K562 (cell line): ENCODE measurements around the gene ZCCHC8. TPM values are rescaled to one million over a fixed set of nuclear protein-coding genes. Genes with fewer than 3 reads are reported as not detected.
A peak's percentile ranks its signal among the peaks of the same experiment; 100 is the strongest.

ENCODE experiments used
- ATF1 ChIP-seq, 2 experiments: fragments of 450-650 bp in 1 of 2; IDR thresholded peaks; 2 replicates each; pipeline ENCODE4 v1.6.1; 2016; ENCODE audit warnings: missing compliant biosample characterization in 1 of 2, missing genetic modification characterization in 1 of 2
- CBX8 ChIP-seq: fragments of 200-600 bp; sonication (generic); IDR thresholded peaks from 2 replicates; pipeline ENCODE4 v1.6.1; 2012; ENCODE audit warnings: borderline replicate concordance, mixed run types, low read depth, mild to moderate bottlenecking, moderate library complexity, mixed read lengths, low read length, control low read depth, inconsistent platforms; ENCODE audit not compliant: poor library complexity, severe bottlenecking; ENCODE audit errors: extremely low read depth
- EGR1 ChIP-seq: fragments of 450-650 bp; conservative IDR thresholded peaks from 2 replicates; pipeline ENCODE4 v1.6.1; 2017; ENCODE audit warnings: mild to moderate bottlenecking
- POU5F1 ChIP-seq: fragments of 150-350 bp; IDR thresholded peaks from 2 replicates; pipeline ENCODE4 v1.6.1; 2014; ENCODE audit warnings: borderline replicate concordance, low read length, low read depth, mild to moderate bottlenecking; ENCODE audit not compliant: partially characterized antibody
- SPI1 ChIP-seq: IDR thresholded peaks from 2 replicates; pipeline ENCODE4 v1.6.1; 2011; ENCODE audit warnings: low read depth, low read length, control low read depth, borderline replicate concordance
- U2AF2 ChIP-seq: fragments of 200-400 bp; formaldehyde crosslinking; optimal IDR thresholded peaks from 2 replicates; pipeline ENCODE3; 2017; ENCODE audit warnings: low read depth, mild to moderate bottlenecking, low read length
- ZKSCAN3 ChIP-seq: fragments of 250-450 bp; sonication (Bioruptor Pico); IDR thresholded peaks from 2 replicates; pipeline ENCODE4 v1.4.0; 2020
- polyA plus RNA-seq, 8 experiments: library from polyadenylated mRNA; depleted of rRNA in 4 of 8; stranded (reverse) in 5 of 8; unstranded in 3 of 8; fragments of >200 nt; fragmentation: Nextera tagmentation in 2 of 8; fragmentation: Illumina TruSeq in 1 of 8; extraction: Ambion mirVana in 2 of 8; extraction: Trizol in 1 of 8; gene quantifications; 2 replicates each; pipeline versions ENCODE4 v1.2.1 to v1.2.3, GENCODE V29; 2011 to 2014; ENCODE audit warnings: inconsistent platforms in 1 of 8, missing spikeins in 1 of 8
- total RNA-seq, 7 experiments: library from RNA; depleted of rRNA in 6 of 7; stranded (reverse); fragments of >200 nt in 6 of 7; fragmentation: Illumina TruSeq in 2 of 7; extraction: Trizol in 2 of 7; gene quantifications; 2 replicates each; pipeline versions ENCODE4 v1.2.1 to v1.2.3, GENCODE V29; 2011 to 2021; ENCODE audit warnings: low replicate concordance in 1 of 7
- TF ChIP-seq, protein P1 (sequence below): sonication (generic); formaldehyde crosslinking; IDR thresholded peaks from 2 replicates; pipeline ENCODE4 v1.8.0; 2022; ENCODE audit warnings: missing genetic modification reagents, mild to moderate bottlenecking, borderline replicate concordance
- TF ChIP-seq, protein P2 (sequence below): fragments of 250-450 bp; sonication (Bioruptor Pico); IDR thresholded peaks from 2 replicates; pipeline ENCODE4 v1.8.0; 2021; ENCODE audit warnings: mild to moderate bottlenecking, moderate library complexity
- TF ChIP-seq, protein P3 (sequence below): fragments of 200-400 bp; formaldehyde crosslinking; IDR thresholded peaks from 2 replicates; pipeline ENCODE4 v1.6.1; 2017; ENCODE audit warnings: mild to moderate bottlenecking, low read depth, low read length, moderate library complexity
- TF ChIP-seq, protein P4 (sequence below): fragments of 450-650 bp; IDR thresholded peaks from 2 replicates; pipeline ENCODE4 v1.6.1; 2017; ENCODE audit warnings: antibody characterized with exemption, mild to moderate bottlenecking
- TF ChIP-seq, protein P5 (sequence below): fragments of 250-450 bp; sonication (Bioruptor Pico); IDR thresholded peaks from 2 replicates; pipeline ENCODE4 v1.4.0; 2020

ZCCHC8 gene
- total and polyA plus RNA-seq, 9 of the 15 experiments (the other 6 are each of a cell fraction or from before 2014, with no cell fraction given): 14.8 to 50.9 (median 34.1) TPM

DNA sequence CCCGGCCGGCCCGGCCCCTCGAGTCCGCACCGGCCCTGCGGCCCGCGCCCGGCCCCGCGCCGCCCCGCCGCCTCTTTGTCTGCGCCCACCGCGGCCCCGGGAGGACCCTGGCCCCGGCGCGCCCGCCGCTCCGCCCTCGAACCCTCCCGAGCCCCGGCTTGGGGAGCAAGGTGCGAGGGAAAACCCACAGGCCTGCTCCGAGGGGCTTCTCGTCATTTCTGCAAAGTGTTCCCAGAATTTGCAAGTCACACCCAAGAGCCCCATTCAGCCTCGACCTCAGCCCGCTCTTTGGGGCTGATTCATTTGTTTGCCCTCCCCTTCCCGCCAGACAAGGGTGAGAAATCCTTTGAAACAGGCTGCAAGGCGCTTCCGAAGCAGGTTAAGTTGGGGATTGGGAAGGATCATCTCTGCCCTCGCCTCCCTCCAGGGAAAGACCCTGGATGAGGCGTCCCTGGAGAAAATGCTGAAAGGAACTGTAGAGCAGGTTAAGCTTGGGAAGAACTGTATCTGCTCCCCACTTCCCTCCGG lies 77.9 kb downstream of the ZCCHC8 start (continued):
- TF ChIP-seq, protein P1, sequence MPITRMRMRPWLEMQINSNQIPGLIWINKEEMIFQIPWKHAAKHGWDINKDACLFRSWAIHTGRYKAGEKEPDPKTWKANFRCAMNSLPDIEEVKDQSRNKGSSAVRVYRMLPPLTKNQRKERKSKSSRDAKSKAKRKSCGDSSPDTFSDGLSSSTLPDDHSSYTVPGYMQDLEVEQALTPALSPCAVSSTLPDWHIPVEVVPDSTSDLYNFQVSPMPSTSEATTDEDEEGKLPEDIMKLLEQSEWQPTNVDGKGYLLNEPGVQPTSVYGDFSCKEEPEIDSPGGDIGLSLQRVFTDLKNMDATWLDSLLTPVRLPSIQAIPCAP: no peak
- 0 out of 2 replicates have a peak, but pooled peaks have one; percentile 14 for TF ChIP-seq SPI1
- no peak for TF ChIP-seq POU5F1
- TF ChIP-seq, protein P2, sequence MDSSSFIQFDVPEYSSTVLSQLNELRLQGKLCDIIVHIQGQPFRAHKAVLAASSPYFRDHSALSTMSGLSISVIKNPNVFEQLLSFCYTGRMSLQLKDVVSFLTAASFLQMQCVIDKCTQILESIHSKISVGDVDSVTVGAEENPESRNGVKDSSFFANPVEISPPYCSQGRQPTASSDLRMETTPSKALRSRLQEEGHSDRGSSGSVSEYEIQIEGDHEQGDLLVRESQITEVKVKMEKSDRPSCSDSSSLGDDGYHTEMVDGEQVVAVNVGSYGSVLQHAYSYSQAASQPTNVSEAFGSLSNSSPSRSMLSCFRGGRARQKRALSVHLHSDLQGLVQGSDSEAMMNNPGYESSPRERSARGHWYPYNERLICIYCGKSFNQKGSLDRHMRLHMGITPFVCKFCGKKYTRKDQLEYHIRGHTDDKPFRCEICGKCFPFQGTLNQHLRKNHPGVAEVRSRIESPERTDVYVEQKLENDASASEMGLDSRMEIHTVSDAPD (CRISPR knock-in tag): no peak
- TF ChIP-seq CBX8: no peak
- TF ChIP-seq U2AF2: no peak
- no peak for TF ChIP-seq ATF1 (CRISPR knock-in tag; IDR thresholded peaks at IDR 0.05)
- TF ChIP-seq ATF1 (tag; IDR thresholded peaks at IDR 0.05): no peak
- TF ChIP-seq, protein P3, sequence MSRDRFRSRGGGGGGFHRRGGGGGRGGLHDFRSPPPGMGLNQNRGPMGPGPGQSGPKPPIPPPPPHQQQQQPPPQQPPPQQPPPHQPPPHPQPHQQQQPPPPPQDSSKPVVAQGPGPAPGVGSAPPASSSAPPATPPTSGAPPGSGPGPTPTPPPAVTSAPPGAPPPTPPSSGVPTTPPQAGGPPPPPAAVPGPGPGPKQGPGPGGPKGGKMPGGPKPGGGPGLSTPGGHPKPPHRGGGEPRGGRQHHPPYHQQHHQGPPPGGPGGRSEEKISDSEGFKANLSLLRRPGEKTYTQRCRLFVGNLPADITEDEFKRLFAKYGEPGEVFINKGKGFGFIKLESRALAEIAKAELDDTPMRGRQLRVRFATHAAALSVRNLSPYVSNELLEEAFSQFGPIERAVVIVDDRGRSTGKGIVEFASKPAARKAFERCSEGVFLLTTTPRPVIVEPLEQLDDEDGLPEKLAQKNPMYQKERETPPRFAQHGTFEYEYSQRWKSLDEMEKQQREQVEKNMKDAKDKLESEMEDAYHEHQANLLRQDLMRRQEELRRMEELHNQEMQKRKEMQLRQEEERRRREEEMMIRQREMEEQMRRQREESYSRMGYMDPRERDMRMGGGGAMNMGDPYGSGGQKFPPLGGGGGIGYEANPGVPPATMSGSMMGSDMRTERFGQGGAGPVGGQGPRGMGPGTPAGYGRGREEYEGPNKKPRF: no peak
- TF ChIP-seq ZKSCAN3 (CRISPR knock-in tag): no peak
- TF ChIP-seq EGR1: no peak
- TF ChIP-seq, protein P4, sequence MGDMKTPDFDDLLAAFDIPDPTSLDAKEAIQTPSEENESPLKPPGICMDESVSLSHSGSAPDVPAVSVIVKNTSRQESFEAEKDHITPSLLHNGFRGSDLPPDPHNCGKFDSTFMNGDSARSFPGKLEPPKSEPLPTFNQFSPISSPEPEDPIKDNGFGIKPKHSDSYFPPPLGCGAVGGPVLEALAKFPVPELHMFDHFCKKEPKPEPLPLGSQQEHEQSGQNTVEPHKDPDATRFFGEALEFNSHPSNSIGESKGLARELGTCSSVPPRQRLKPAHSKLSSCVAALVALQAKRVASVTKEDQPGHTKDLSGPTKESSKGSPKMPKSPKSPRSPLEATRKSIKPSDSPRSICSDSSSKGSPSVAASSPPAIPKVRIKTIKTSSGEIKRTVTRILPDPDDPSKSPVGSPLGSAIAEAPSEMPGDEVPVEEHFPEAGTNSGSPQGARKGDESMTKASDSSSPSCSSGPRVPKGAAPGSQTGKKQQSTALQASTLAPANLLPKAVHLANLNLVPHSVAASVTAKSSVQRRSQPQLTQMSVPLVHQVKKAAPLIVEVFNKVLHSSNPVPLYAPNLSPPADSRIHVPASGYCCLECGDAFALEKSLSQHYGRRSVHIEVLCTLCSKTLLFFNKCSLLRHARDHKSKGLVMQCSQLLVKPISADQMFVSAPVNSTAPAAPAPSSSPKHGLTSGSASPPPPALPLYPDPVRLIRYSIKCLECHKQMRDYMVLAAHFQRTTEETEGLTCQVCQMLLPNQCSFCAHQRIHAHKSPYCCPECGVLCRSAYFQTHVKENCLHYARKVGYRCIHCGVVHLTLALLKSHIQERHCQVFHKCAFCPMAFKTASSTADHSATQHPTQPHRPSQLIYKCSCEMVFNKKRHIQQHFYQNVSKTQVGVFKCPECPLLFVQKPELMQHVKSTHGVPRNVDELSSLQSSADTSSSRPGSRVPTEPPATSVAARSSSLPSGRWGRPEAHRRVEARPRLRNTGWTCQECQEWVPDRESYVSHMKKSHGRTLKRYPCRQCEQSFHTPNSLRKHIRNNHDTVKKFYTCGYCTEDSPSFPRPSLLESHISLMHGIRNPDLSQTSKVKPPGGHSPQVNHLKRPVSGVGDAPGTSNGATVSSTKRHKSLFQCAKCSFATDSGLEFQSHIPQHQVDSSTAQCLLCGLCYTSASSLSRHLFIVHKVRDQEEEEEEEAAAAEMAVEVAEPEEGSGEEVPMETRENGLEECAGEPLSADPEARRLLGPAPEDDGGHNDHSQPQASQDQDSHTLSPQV: no peak
- TF ChIP-seq, protein P5, sequence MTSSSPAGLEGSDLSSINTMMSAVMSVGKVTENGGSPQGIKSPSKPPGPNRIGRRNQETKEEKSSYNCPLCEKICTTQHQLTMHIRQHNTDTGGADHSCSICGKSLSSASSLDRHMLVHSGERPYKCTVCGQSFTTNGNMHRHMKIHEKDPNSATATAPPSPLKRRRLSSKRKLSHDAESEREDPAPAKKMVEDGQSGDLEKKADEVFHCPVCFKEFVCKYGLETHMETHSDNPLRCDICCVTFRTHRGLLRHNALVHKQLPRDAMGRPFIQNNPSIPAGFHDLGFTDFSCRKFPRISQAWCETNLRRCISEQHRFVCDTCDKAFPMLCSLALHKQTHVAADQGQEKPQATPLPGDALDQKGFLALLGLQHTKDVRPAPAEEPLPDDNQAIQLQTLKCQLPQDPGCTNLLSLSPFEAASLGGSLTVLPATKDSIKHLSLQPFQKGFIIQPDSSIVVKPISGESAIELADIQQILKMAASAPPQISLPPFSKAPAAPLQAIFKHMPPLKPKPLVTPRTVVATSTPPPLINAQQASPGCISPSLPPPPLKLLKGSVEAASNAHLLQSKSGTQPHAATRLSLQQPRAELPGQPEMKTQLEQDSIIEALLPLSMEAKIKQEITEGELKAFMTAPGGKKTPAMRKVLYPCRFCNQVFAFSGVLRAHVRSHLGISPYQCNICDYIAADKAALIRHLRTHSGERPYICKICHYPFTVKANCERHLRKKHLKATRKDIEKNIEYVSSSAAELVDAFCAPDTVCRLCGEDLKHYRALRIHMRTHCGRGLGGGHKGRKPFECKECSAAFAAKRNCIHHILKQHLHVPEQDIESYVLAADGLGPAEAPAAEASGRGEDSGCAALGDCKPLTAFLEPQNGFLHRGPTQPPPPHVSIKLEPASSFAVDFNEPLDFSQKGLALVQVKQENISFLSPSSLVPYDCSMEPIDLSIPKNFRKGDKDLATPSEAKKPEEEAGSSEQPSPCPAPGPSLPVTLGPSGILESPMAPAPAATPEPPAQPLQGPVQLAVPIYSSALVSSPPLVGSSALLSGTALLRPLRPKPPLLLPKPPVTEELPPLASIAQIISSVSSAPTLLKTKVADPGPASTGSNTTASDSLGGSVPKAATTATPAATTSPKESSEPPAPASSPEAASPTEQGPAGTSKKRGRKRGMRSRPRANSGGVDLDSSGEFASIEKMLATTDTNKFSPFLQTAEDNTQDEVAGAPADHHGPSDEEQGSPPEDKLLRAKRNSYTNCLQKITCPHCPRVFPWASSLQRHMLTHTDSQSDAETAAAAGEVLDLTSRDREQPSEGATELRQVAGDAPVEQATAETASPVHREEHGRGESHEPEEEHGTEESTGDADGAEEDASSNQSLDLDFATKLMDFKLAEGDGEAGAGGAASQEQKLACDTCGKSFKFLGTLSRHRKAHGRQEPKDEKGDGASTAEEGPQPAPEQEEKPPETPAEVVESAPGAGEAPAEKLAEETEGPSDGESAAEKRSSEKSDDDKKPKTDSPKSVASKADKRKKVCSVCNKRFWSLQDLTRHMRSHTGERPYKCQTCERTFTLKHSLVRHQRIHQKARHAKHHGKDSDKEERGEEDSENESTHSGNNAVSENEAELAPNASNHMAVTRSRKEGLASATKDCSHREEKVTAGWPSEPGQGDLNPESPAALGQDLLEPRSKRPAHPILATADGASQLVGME (CRISPR knock-in tag): no peak
